HUES48 (cell line): ENCODE results near the gene UTP11.
"Not testable (repeated sequence)": the region's sequence is repeated elsewhere in the genome, so short reads cannot be mapped to it uniquely, and the experiment has no call there.

Experiments
- H3K27ac ChIP-seq: one replicate; pipeline ENCODE4 v1.7.0; 2013; ENCODE audit warnings: low read depth, low read length, inconsistent platforms
- H3K27me3 ChIP-seq: 2 replicates; pipeline ENCODE4 v1.6.1; 2013; ENCODE audit warnings: mild to moderate bottlenecking, low read length; ENCODE audit not compliant: control insufficient read depth, insufficient read depth
- H3K36me3 ChIP-seq: 2 replicates; pipeline ENCODE4 v1.6.1; 2013; ENCODE audit warnings: low read length; ENCODE audit not compliant: control insufficient read depth, insufficient read depth
- H3K4me1 ChIP-seq: 2 replicates; pipeline ENCODE4 v1.6.1; 2013; ENCODE audit warnings: mild to moderate bottlenecking, low read length; ENCODE audit not compliant: control insufficient read depth, insufficient read depth
- H3K4me3 ChIP-seq: 2 replicates; pipeline ENCODE4 v1.5.1; 2013; ENCODE audit warnings: mild to moderate bottlenecking, low read depth, low read length
- H3K9ac ChIP-seq: 2 replicates; pipeline ENCODE4 v1.6.1; 2013; ENCODE audit warnings: mild to moderate bottlenecking, low read depth, low read length, moderate library complexity
- H3K9me3 ChIP-seq: 2 replicates; pipeline ENCODE4 v1.6.1; 2013; ENCODE audit warnings: low read length; ENCODE audit not compliant: control insufficient read depth, insufficient read depth

The UTP11 gene, protein sequence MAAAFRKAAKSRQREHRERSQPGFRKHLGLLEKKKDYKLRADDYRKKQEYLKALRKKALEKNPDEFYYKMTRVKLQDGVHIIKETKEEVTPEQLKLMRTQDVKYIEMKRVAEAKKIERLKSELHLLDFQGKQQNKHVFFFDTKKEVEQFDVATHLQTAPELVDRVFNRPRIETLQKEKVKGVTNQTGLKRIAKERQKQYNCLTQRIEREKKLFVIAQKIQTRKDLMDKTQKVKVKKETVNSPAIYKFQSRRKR

DNA sequence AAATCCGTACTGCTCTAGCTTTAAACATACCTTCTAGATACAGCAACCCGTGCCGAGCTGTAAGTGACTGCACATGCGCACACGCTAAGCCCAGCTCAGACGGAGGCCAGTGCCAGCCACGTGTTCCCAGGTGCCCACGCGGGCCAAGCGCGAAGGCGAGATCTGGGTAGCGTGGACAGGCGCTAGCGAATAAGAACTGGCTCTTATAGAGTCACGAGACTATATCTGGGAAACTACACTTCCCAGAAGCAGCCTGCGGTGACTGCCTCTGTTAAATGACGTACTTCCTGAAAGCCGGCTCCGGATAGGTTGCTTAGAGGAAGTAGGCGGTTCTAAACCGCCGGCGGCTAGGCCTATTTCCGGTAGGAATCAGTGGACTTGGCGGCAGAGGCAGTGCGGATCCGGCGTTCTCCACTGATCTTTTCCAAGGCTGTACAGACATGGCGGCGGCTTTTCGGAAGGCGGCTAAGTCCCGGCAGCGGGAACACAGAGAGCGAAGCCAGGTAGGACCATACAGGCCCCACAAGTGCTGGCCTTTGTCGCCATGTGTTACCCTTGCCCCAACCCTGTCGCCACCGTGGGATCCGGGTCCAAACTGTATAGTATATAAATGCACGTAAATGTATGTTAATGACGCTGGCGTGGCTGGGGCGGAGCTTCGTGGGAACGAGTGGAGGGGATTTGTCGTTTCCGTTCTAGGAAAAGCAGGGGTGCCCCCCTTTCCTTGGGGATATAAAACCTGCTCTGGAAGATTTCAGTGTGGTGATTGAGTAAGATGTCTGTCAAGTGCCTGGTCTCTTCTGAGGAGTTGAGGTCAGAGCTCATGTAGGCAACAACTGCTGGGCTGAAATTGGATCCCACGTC lies at the start of gene UTP11:
UTP11 (plus strand) TSS at position 372 of the 864 bp plus-strand sequence; CDS start at position 441, 69 bp downstream.
- Histone ChIP-seq H3K9me3 (no peaks in the 10 kb centered on the region), H3K27ac (peak within 1 kb of the TSS; percentile 96), H3K4me1 (peaks cover 12% of the 10 kb centered on the region)

DNA sequence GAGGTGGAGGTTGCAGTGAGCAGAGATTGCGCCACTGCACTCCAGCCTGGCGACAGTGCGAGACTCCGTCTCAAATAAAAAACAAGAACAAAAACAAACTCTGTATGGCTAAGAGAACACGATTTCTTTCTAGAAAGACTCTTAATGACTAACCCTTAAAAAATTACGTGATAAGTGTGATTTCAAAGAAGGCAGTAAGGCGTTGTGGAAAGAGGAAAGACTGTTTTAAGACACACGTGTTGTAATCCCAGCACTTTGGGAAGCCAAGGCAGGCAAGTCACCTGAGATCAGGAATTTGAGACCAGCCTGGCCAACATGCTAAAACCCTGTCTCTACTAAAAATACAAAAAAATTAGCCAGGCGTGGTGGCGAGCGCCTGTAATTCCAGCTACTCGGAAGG lies 48.4 kb upstream of the UTP11 start:
- not testable (repeated sequence) for H3K4me3 ChIP-seq, H3K9me3 ChIP-seq, H3K9ac ChIP-seq, H3K4me1 ChIP-seq, H3K27me3 ChIP-seq, H3K27ac ChIP-seq
- H3K36me3 ChIP-seq, result peaks cover 74% of the 10 kb centered on the region

More for the DNA sequence above, at the start of gene UTP11:
- Histone ChIP-seq H3K9ac (peak within 1 kb of the TSS; percentile 86), H3K27me3 (no peaks in the 10 kb centered on the region), H3K4me3 (peak within 1 kb of the TSS; percentile 93), H3K36me3 (peaks cover 36% of the 10 kb centered on the region)

DNA sequence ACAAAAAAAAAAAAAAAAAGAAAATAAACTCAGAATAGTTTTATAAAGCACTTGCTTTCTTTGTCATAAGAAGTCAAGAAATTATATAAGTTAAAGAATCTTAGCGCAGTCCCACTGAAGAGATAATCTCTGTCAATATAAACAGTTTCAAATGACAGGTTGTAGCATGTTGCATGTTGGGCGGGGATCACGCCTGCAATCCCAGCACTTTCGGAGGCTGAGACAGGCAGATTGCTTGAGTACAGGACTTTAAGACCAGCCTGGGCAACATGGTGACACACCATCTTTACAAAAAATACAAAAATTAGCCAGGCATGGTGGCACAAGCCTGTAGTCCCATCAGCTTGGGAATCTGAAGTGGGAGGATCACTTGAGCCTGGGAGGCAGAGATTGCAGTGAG lies 47.2 kb upstream of the UTP11 start:
- H3K4me3 ChIP-seq, result no peak overlapping the region
- no peaks in the 10 kb centered on the region for H3K9me3 ChIP-seq
- no peak overlapping the region for H3K9ac ChIP-seq
- H3K27me3 ChIP-seq, result no peaks in the 10 kb centered on the region
- no peak overlapping the region for H3K27ac ChIP-seq
- H3K4me1 ChIP-seq, result peaks cover 9% of the 10 kb centered on the region; the same call in 1 of the 2 replicates
- peaks cover 72% of the 10 kb centered on the region for H3K36me3 ChIP-seq

DNA sequence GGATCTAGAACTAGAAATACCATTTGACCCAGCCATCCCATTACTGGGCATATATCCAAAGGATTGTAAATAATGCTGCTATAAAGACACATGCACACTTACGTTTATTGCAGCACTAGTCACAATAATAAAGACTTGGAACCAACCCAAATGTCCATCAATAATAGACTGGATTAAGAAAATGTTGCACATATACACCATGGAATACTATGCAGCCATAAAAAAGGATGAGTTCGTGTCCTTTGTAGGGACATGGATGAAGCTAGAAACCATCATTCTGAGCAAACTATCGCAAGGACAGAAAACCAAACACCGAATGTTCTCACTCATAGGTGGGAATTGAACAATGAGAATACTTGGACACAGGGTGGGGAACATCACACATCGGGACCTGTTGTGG lies 38.9 kb upstream of the UTP11 start:
- peaks cover 60% of the 10 kb centered on the region for H3K36me3 ChIP-seq
- H3K4me1 ChIP-seq, H3K9me3 ChIP-seq, H3K9ac ChIP-seq, H3K27me3 ChIP-seq, H3K4me3 ChIP-seq, H3K27ac ChIP-seq: not testable (repeated sequence)

DNA sequence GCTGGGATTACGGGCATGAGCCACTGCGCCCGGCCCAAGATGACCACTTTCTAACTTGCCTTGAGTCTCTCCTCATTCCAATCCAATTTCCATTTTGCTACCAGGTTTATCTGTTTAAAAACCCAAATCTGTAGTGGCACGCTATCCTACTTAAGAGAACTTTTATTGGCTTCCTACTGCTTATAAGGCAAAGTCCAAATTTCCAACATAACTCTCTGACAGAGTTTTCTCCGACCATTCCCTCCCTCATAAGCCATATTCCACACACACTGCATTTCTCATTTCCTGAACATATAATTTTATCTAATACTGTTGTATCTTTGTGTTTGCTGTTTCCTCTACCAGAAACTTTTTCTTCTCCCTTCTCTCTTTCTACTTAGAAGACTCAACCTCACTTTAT lies 38.0 kb upstream of the UTP11 start:
- Histone ChIP-seq H3K27ac (no peak overlapping the region), H3K4me1 (no peaks in the 10 kb centered on the region), H3K9me3 (no peaks in the 10 kb centered on the region), H3K4me3 (no peak overlapping the region), H3K9ac (no peak overlapping the region), H3K36me3 (peaks cover 60% of the 10 kb centered on the region), H3K27me3 (no peaks in the 10 kb centered on the region)

DNA sequence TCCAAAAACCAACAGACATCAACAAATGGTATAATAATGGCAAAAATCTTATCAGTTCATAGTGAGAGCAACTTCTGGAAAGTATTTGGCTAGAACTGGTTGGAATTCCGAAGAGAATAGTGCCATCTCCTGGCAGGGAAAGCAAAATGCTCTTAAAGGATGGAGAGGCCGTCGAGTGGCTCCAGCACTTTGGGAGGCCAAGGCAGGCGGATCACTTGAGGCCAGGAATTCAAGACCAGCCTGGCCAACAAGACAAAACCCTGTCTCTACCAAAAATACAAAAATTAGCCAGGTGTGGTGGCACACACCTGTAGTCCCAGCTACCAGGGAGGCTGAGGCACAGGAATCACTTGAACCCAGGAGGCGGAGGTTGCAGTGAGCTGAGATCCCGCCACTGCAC lies 37.5 kb upstream of the UTP11 start:
- not testable (repeated sequence) for H3K4me1 ChIP-seq, H3K9me3 ChIP-seq, H3K9ac ChIP-seq, H3K4me3 ChIP-seq, H3K27ac ChIP-seq, H3K27me3 ChIP-seq
- peaks cover 60% of the 10 kb centered on the region for H3K36me3 ChIP-seq

DNA sequence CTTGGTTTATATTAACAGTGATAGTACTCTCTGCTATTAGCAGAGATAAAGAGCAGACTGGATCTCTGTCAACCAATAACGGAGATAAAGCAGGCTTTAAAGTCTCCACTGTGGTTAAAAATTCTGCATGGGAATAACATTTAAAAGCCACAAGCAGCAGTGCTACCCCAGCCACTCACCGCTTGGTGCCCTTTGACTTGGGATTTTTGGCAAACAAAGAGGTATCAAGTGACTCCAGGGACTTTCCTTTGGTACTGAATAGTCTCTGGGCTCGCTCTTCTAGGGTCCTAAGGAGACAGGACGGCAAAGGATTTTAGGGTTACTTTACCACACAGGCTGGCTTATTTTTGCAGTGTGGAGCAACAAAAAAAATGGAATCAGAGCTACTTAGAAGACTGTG lies 34.0 kb upstream of the UTP11 start:
- Histone ChIP-seq H3K4me3 (no peak overlapping the region), H3K27ac (no peak overlapping the region), H3K27me3 (no peaks in the 10 kb centered on the region), H3K4me1 (no peaks in the 10 kb centered on the region), H3K9me3 (no peaks in the 10 kb centered on the region), H3K36me3 (peaks cover 94% of the 10 kb centered on the region), H3K9ac (no peak overlapping the region)

DNA sequence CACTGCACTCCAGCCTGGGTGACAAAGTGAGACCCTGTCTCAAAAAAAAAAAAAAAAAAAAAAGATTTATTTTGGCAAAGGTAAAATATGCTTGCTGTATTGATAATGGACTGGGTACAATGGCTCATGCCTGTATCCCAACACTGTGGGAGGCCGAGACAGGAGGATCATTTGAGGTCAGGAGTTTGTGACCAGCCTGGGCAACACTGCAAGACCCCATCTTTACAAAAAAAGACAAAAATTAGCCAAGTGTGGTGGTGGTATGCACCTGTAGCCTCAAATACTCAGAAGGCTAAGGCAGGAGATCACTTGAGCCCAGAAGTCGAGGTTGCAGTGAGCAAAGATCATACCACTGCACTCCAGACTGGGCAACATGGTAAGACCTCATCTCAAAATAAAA lies 29.0 kb upstream of the UTP11 start:
- H3K4me3 ChIP-seq, result no peak overlapping the region
- H3K27me3 ChIP-seq, result no peaks in the 10 kb centered on the region
- H3K9me3 ChIP-seq, result no peaks in the 10 kb centered on the region
- H3K27ac ChIP-seq, result no peak overlapping the region
- peaks cover 98% of the 10 kb centered on the region for H3K36me3 ChIP-seq
- no peak overlapping the region for H3K9ac ChIP-seq
- peaks cover 4% of the 10 kb centered on the region; the same call in 1 of the 2 replicates for H3K4me1 ChIP-seq

DNA sequence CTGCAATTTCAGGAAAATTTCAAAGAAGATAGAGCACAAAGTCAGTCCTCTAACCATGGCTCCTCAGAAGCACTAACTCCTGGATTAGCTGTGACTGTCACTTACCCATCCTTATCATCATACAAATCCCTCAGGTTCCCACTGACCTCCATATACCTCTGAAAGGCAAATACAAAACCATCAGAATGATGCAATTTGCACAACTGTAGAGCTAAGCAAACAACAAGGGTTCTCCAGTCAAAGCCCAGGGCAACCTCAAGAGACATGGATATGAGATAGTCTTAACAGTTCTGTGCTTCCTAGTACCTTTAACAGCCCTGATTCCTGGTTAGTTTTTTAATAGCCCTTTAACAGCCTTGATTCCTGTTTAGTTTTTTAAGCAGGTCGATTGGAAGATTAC lies 24.9 kb upstream of the UTP11 start:
- H3K36me3 ChIP-seq, result peaks cover 56% of the 10 kb centered on the region
- H3K27me3 ChIP-seq, result no peaks in the 10 kb centered on the region
- H3K4me3 ChIP-seq, result no peak overlapping the region
- H3K9me3 ChIP-seq, result no peaks in the 10 kb centered on the region
- no peak overlapping the region for H3K27ac ChIP-seq
- H3K9ac ChIP-seq, result no peak overlapping the region
- peaks cover 5% of the 10 kb centered on the region; the same call in 1 of the 2 replicates for H3K4me1 ChIP-seq

DNA sequence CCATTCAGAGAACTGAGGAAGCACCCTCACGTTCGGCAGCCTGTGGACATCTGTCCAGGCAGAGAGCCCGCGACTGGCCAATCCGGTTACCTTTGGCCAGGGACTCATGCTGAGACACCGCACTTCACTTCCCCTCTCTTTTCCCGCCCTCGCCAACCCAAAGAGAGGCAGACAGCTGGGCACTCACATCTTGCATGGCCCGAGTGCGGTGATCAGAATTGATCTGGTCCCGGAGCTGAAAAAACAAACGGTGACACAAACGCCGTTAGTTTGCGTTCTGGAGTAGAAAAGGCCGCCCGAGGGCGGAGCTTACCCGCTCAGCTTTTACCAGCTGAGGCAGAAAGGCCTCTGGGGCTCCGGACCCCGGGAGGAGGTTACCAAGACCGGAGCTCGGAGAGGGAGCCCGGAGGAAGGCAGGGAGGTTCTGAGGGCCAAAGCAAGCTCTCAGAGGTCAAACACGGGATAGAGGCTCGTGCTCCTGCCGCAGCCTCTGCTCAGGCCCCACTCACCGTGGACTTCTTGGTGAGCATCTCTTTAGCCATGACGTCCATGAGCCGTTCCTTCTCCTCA lies 23.1 kb upstream of the UTP11 start:
- Histone ChIP-seq H3K4me3 (peak overlapping the region; percentile 91), H3K36me3 (peaks cover 39% of the 10 kb centered on the region), H3K27ac (peak overlapping the region; percentile 91), H3K4me1 (peaks cover 5% of the 10 kb centered on the region; the same call in 1 of the 2 replicates), H3K27me3 (no peaks in the 10 kb centered on the region), H3K9me3 (no peaks in the 10 kb centered on the region), H3K9ac (peak overlapping the region; percentile 85)
